GM10248 (cell line): ENCODE results near the gene ADAT3.

ENCODE experiments used
- CTCF ChIA-PET: fragments of 300-600 bp; sonication (Branson Sonifier 250); formaldehyde crosslinking; extraction: SDS; loops from one replicate; lab custom pipeline; 2021; ENCODE audit warnings: antibody characterized with exemption; lab: Yijun Ruan, JAX
- POLR2A ChIA-PET: fragments of 350-650 bp; sonication (Branson Sonifier 250); formaldehyde crosslinking; extraction: SDS; loops from one replicate; lab custom pipeline; 2020; ENCODE audit warnings: antibody characterized with exemption; lab: Yijun Ruan, JAX
- DNase-seq: peaks from one replicate; pipeline ENCODE4 v3.0.0; 2012; ENCODE audit errors: extremely low spot score
- CTCF ChIP-seq: IDR thresholded peaks from 2 replicates; pipeline ENCODE4 v1.5.1; 2012; ENCODE audit warnings: mild to moderate bottlenecking, low read depth; ENCODE audit errors: extremely low read depth, missing control alignments, control extremely low read depth

ADAT3 gene

GRCh38 chr19:1957562-1958248 is 52.5 kb downstream of the ADAT3 start:
- CTCF ChIA-PET: no interaction called here
- DNase-seq: no peak
- POLR2A ChIA-PET: interaction anchor here (0.6 kb wide), 1 partner anchor 16 kb away, joined by 4 read pairs; no protein-coding TSS in a partner anchor
- no peak for TF ChIP-seq CTCF

GRCh38 chr19:1959928-1960589 is 54.9 kb downstream of the ADAT3 start:
- POLR2A ChIA-PET: no interaction called here
- no peak for DNase-seq
- CTCF ChIA-PET: no interaction called here
- no peak for TF ChIP-seq CTCF

- ChIA-PET CTCF (interaction anchor here (1.2 kb wide), 1 partner anchor 12 kb away, joined by 3 read pairs; no protein-coding TSS in a partner anchor), POLR2A (no interaction called here)
- no peak for DNase-seq
- TF ChIP-seq CTCF: no peak
Measured at GRCh38 chr19:1961000-1961883, 56.0 kb downstream of the ADAT3 start.

- POLR2A ChIA-PET: no interaction called here
Measured at GRCh38 chr19:1962674-1963073, 57.5 kb downstream of the ADAT3 start.

More at GRCh38 chr19:1962674-1963073, 57.5 kb downstream of the ADAT3 start:
- CTCF ChIA-PET: interaction anchor here (0.8 to 1.0 kb wide), 3 partner anchors 30 to 125 kb away, joined by 3 to 4 read pairs (median 3); no protein-coding TSS in a partner anchor
- no peak for TF ChIP-seq CTCF
- DNase-seq: no peak
